H1 (cell line): ENCODE measurements around the gene KCNC1.

Experiments
- EZH2 ChIP-seq: fragments of 200-600 bp; sonication (generic); IDR thresholded peaks from 2 replicates; pipeline ENCODE4 v1.7.1; 2012; ENCODE audit warnings: low read depth, mild to moderate bottlenecking, moderate library complexity, low read length, inconsistent platforms; ENCODE audit not compliant: severe bottlenecking
- KDM5A ChIP-seq: fragments of 200-600 bp; IDR thresholded peaks from 2 replicates; pipeline ENCODE4 v1.7.1; 2012; ENCODE audit warnings: mild to moderate bottlenecking, low read length, inconsistent platforms, mixed read lengths
- MAX ChIP-seq: IDR thresholded peaks from 2 replicates; pipeline ENCODE4 v1.6.1; 2012; ENCODE audit warnings: inconsistent platforms
- POLR2A ChIP-seq, 2 experiments: IDR thresholded peaks; 1 replicate in 1 of 2; 2 replicates in 1 of 2; pipeline ENCODE4 v1.6.1; 2011; ENCODE audit warnings: low read depth in 2 of 2, low read length in 2 of 2, mild to moderate bottlenecking in 2 of 2; ENCODE audit errors: control extremely low read depth in 1 of 2
- SIN3A ChIP-seq, 2 experiments: IDR thresholded peaks in 1 of 2; conservative IDR thresholded peaks in 1 of 2; 2 replicates each; pipeline ENCODE4 v1.6.1; 2011 to 2012; ENCODE audit warnings: low read length in 2 of 2, improper control_type of control experiment in 1 of 2, low read depth in 1 of 2, mild to moderate bottlenecking in 1 of 2

- TF ChIP-seq SIN3A (conservative IDR thresholded peaks at IDR 0.05 in 1 of 2, IDR thresholded peaks at IDR 0.05 in 1 of 2; ENCODE audit: low read depth in 1 of 2, low read length in 2 of 2) = no peak
- TF ChIP-seq POLR2A (IDR thresholded peaks at IDR 0.05; ENCODE audit: control extremely low read depth in 1 of 2, low read depth in 2 of 2, low read length in 2 of 2) = no peak
- TF ChIP-seq KDM5A = no peak
- TF ChIP-seq MAX = no peak
- no peak for TF ChIP-seq EZH2
These were observed 37.2 kb upstream of the KCNC1 start for GRCh38 chr11:17697175-17697949.
